ENCODE data around the gene SEMA6B.

DNA sequence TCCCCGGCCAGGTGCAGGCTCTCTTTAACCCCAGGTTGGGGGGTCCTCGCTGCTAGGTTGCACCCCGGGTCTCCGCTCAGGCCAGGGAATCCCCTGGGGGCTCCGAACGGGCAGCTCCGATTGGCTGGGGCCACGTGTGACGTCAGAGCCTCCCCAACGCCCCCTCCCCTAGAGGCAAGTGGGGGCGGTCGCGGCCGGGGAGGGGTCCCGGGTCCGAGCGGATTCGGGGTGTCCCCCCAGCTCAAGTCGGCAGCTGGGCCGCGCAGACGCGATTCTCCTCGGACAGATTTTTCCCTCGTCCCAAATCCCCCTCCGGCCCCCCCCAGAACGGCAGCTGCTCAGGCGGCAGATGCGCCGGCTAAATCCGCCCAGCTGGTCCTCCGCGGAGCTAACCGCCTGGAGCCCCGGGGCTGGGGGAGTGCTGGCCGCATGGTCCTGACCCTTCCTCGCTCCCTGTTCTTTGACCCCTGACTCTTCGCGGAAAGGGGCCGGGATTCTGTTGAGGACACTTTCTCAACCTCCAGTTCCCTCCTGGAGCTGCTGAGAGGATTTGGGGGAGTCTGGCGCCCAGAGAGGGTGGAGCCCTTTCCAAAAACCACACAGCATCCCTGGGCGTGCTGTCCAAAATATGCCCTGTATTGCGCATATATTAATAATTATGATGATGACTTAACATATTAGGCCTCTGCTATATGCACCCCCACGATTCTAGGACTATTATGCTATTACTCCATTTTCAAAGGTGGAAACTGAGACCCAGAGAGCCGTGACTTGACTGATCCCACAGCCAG is 25.4 kb upstream of the SEMA6B start:
- no peak for TF ChIP-seq TEAD4 (IDR thresholded peaks at IDR 0.05; ENCODE audit: low read depth, low read length)
- no peak for TF ChIP-seq EP300 (IDR thresholded peaks at IDR 0.05; ENCODE audit: borderline replicate concordance in 1 of 2, low read depth in 2 of 2, low read length in 2 of 2)
- TF ChIP-seq, protein P1, sequence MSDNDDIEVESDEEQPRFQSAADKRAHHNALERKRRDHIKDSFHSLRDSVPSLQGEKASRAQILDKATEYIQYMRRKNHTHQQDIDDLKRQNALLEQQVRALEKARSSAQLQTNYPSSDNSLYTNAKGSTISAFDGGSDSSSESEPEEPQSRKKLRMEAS (IDR thresholded peaks at IDR 0.05) = peak; percentile 55
- TF ChIP-seq, protein P2, sequence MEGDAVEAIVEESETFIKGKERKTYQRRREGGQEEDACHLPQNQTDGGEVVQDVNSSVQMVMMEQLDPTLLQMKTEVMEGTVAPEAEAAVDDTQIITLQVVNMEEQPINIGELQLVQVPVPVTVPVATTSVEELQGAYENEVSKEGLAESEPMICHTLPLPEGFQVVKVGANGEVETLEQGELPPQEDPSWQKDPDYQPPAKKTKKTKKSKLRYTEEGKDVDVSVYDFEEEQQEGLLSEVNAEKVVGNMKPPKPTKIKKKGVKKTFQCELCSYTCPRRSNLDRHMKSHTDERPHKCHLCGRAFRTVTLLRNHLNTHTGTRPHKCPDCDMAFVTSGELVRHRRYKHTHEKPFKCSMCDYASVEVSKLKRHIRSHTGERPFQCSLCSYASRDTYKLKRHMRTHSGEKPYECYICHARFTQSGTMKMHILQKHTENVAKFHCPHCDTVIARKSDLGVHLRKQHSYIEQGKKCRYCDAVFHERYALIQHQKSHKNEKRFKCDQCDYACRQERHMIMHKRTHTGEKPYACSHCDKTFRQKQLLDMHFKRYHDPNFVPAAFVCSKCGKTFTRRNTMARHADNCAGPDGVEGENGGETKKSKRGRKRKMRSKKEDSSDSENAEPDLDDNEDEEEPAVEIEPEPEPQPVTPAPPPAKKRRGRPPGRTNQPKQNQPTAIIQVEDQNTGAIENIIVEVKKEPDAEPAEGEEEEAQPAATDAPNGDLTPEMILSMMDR (IDR thresholded peaks at IDR 0.05; ENCODE audit: control extremely low read depth in 1 of 3, insufficient read depth in 1 of 3, low read depth in 1 of 3, low read length in 3 of 3) = no peak
- TF ChIP-seq RBBP5 (IDR thresholded peaks at IDR 0.05; ENCODE audit: borderline replicate concordance, low read depth, low read length) = 0 out of 2 replicates have a peak, but pooled peaks have one; percentile 52

Measured in H1 (cell line).